ENCODE measurements around the gene GUCD1.

The GUCD1 gene

GRCh38 chr22:24529898-24530297 is 25.0 kb downstream of the GUCD1 start:
- Histone ChIP-seq H3K27ac (ENCODE audit: insufficient read depth, low read depth, low read length, poor library complexity, severe bottlenecking) (no peak overlapping the region), H3K27me3 (ENCODE audit: control insufficient read depth, insufficient read depth, low read length, poor library complexity, severe bottlenecking) (no peaks in the 10 kb centered on the region)

GRCh38 chr22:24526191-24526590 is 28.7 kb downstream of the GUCD1 start:
- Histone ChIP-seq H3K27ac (ENCODE audit: insufficient read depth, low read depth, low read length, poor library complexity, severe bottlenecking) (no peak overlapping the region), H3K4me1 (ENCODE audit: control insufficient read depth, insufficient read depth, low read length) (no peaks in the 10 kb centered on the region), H3K4me3 (ENCODE audit: insufficient read depth, low read depth, low read length) (no peak overlapping the region), H3K36me3 (ENCODE audit: control insufficient read depth, insufficient read depth, low read length) (no peaks in the 10 kb centered on the region), H3K27me3 (ENCODE audit: control insufficient read depth, insufficient read depth, low read length, poor library complexity, severe bottlenecking) (no peaks in the 10 kb centered on the region), H3K9me3 (ENCODE audit: control insufficient read depth, low read length) (no peaks in the 10 kb centered on the region)
- WGBS, 2 experiments = 90 to 98% methylated on average over 2 of the region's 2 CpGs

More at GRCh38 chr22:24529898-24530297, 25.0 kb downstream of the GUCD1 start:
- 85% methylated on average over 2 of the region's 2 CpGs; no CpG with 5 or more reads in 1 of the 2 experiments for WGBS, 2 experiments
- Histone ChIP-seq H3K4me3 (ENCODE audit: insufficient read depth, low read depth, low read length) (no peak overlapping the region), H3K36me3 (ENCODE audit: control insufficient read depth, insufficient read depth, low read length) (no peaks in the 10 kb centered on the region), H3K9me3 (ENCODE audit: control insufficient read depth, low read length) (no peaks in the 10 kb centered on the region), H3K4me1 (ENCODE audit: control insufficient read depth, insufficient read depth, low read length) (no peaks in the 10 kb centered on the region)

GRCh38 chr22:24525416-24526037 is 29.4 kb downstream of the GUCD1 start:
- no peaks in the 10 kb centered on the region for H3K9me3 ChIP-seq (ENCODE audit: control insufficient read depth, low read length)
- H3K27me3 ChIP-seq (ENCODE audit: control insufficient read depth, insufficient read depth, low read length, poor library complexity, severe bottlenecking) = no peaks in the 10 kb centered on the region
- 19 to 24% methylated on average over 12 of the region's 12 CpGs for WGBS, 2 experiments
- H3K36me3 ChIP-seq (ENCODE audit: control insufficient read depth, insufficient read depth, low read length) = no peaks in the 10 kb centered on the region
- no peak overlapping the region for H3K27ac ChIP-seq (ENCODE audit: insufficient read depth, low read depth, low read length, poor library complexity, severe bottlenecking)
- H3K4me3 ChIP-seq (ENCODE audit: insufficient read depth, low read depth, low read length) = no peak overlapping the region
- no peaks in the 10 kb centered on the region for H3K4me1 ChIP-seq (ENCODE audit: control insufficient read depth, insufficient read depth, low read length)

GRCh38 chr22:24523873-24524272 is 31.1 kb downstream of the GUCD1 start:
- WGBS, 2 experiments = 92 to 94% methylated on average over 2 of the region's 2 CpGs

GRCh38 chr22:24521791-24522245 is 33.1 kb downstream of the GUCD1 start:
- H3K4me3 ChIP-seq (ENCODE audit: insufficient read depth, low read depth, low read length) = no peak overlapping the region
- WGBS, 2 experiments = 31 to 35% methylated on average over 8 of the region's 8 CpGs
- H3K27me3 ChIP-seq (ENCODE audit: control insufficient read depth, insufficient read depth, low read length, poor library complexity, severe bottlenecking) = no peaks in the 10 kb centered on the region
- no peak overlapping the region for H3K27ac ChIP-seq (ENCODE audit: insufficient read depth, low read depth, low read length, poor library complexity, severe bottlenecking)
- no peaks in the 10 kb centered on the region for H3K4me1 ChIP-seq (ENCODE audit: control insufficient read depth, insufficient read depth, low read length)
- no peaks in the 10 kb centered on the region for H3K9me3 ChIP-seq (ENCODE audit: control insufficient read depth, low read length)
- H3K36me3 ChIP-seq (ENCODE audit: control insufficient read depth, insufficient read depth, low read length) = no peaks in the 10 kb centered on the region

More at GRCh38 chr22:24523873-24524272, 31.1 kb downstream of the GUCD1 start:
- H3K27ac ChIP-seq (ENCODE audit: insufficient read depth, low read depth, low read length, poor library complexity, severe bottlenecking) = no peak overlapping the region
- no peaks in the 10 kb centered on the region for H3K4me1 ChIP-seq (ENCODE audit: control insufficient read depth, insufficient read depth, low read length)
- H3K27me3 ChIP-seq (ENCODE audit: control insufficient read depth, insufficient read depth, low read length, poor library complexity, severe bottlenecking) = no peaks in the 10 kb centered on the region
- H3K9me3 ChIP-seq (ENCODE audit: control insufficient read depth, low read length) = no peaks in the 10 kb centered on the region
- H3K36me3 ChIP-seq (ENCODE audit: control insufficient read depth, insufficient read depth, low read length) = no peaks in the 10 kb centered on the region
- no peak overlapping the region for H3K4me3 ChIP-seq (ENCODE audit: insufficient read depth, low read depth, low read length)

- no peak overlapping the region for H3K27ac ChIP-seq (ENCODE audit: insufficient read depth, low read depth, low read length, poor library complexity, severe bottlenecking)
- no peaks in the 10 kb centered on the region for H3K9me3 ChIP-seq (ENCODE audit: control insufficient read depth, low read length)
- no peak overlapping the region for H3K4me3 ChIP-seq (ENCODE audit: insufficient read depth, low read depth, low read length)
- no peaks in the 10 kb centered on the region for H3K36me3 ChIP-seq (ENCODE audit: control insufficient read depth, insufficient read depth, low read length)
- no peaks in the 10 kb centered on the region for H3K4me1 ChIP-seq (ENCODE audit: control insufficient read depth, insufficient read depth, low read length)
- 86 to 95% methylated on average over 5 of the region's 5 CpGs for WGBS, 2 experiments
- H3K27me3 ChIP-seq (ENCODE audit: control insufficient read depth, insufficient read depth, low read length, poor library complexity, severe bottlenecking) = no peaks in the 10 kb centered on the region
These were observed 35.4 kb downstream of the GUCD1 start for GRCh38 chr22:24519496-24519895.

GRCh38 chr22:24518771-24519485 is 36.0 kb downstream of the GUCD1 start:
- Histone ChIP-seq H3K36me3 (ENCODE audit: control insufficient read depth, insufficient read depth, low read length) (no peaks in the 10 kb centered on the region), H3K4me1 (ENCODE audit: control insufficient read depth, insufficient read depth, low read length) (no peaks in the 10 kb centered on the region), H3K4me3 (ENCODE audit: insufficient read depth, low read depth, low read length) (no peak overlapping the region), H3K27ac (ENCODE audit: insufficient read depth, low read depth, low read length, poor library complexity, severe bottlenecking) (no peak overlapping the region), H3K9me3 (ENCODE audit: control insufficient read depth, low read length) (no peaks in the 10 kb centered on the region), H3K27me3 (ENCODE audit: control insufficient read depth, insufficient read depth, low read length, poor library complexity, severe bottlenecking) (no peaks in the 10 kb centered on the region)
- WGBS, 2 experiments = 92 to 94% methylated on average over 9 of the region's 9 CpGs

- no peaks in the 10 kb centered on the region for H3K36me3 ChIP-seq (ENCODE audit: control insufficient read depth, insufficient read depth, low read length)
- H3K4me3 ChIP-seq (ENCODE audit: insufficient read depth, low read depth, low read length) = no peak overlapping the region
- whole genome bisulfite sequencing, 2 experiments = 93 to 94% methylated on average over 3 of the region's 3 CpGs
- no peak overlapping the region for H3K27ac ChIP-seq (ENCODE audit: insufficient read depth, low read depth, low read length, poor library complexity, severe bottlenecking)
- H3K9me3 ChIP-seq (ENCODE audit: control insufficient read depth, low read length) = no peaks in the 10 kb centered on the region
- no peaks in the 10 kb centered on the region for H3K27me3 ChIP-seq (ENCODE audit: control insufficient read depth, insufficient read depth, low read length, poor library complexity, severe bottlenecking)
- H3K4me1 ChIP-seq (ENCODE audit: control insufficient read depth, insufficient read depth, low read length) = no peaks in the 10 kb centered on the region
These were observed 36.7 kb downstream of the GUCD1 start for GRCh38 chr22:24518228-24518627.

GRCh38 chr22:24517446-24517845 is 37.5 kb downstream of the GUCD1 start:
- Histone ChIP-seq H3K9me3 (ENCODE audit: control insufficient read depth, low read length) (no peaks in the 10 kb centered on the region), H3K36me3 (ENCODE audit: control insufficient read depth, insufficient read depth, low read length) (no peaks in the 10 kb centered on the region), H3K4me3 (ENCODE audit: insufficient read depth, low read depth, low read length) (no peak overlapping the region), H3K4me1 (ENCODE audit: control insufficient read depth, insufficient read depth, low read length) (no peaks in the 10 kb centered on the region), H3K27ac (ENCODE audit: insufficient read depth, low read depth, low read length, poor library complexity, severe bottlenecking) (no peak overlapping the region), H3K27me3 (ENCODE audit: control insufficient read depth, insufficient read depth, low read length, poor library complexity, severe bottlenecking) (no peaks in the 10 kb centered on the region)
- 95 to 96% methylated on average over 2 of the region's 2 CpGs for WGBS, 2 experiments

- WGBS, 2 experiments = 53 to 60% methylated on average over 3 of the region's 3 CpGs
- no peaks in the 10 kb centered on the region for H3K27me3 ChIP-seq (ENCODE audit: control insufficient read depth, insufficient read depth, low read length, poor library complexity, severe bottlenecking)
- no peak overlapping the region for H3K4me3 ChIP-seq (ENCODE audit: insufficient read depth, low read depth, low read length)
- H3K9me3 ChIP-seq (ENCODE audit: control insufficient read depth, low read length) = no peaks in the 10 kb centered on the region
- H3K4me1 ChIP-seq (ENCODE audit: control insufficient read depth, insufficient read depth, low read length) = no peaks in the 10 kb centered on the region
- no peaks in the 10 kb centered on the region for H3K36me3 ChIP-seq (ENCODE audit: control insufficient read depth, insufficient read depth, low read length)
- H3K27ac ChIP-seq (ENCODE audit: insufficient read depth, low read depth, low read length, poor library complexity, severe bottlenecking) = no peak overlapping the region
These were observed 38.6 kb downstream of the GUCD1 start for GRCh38 chr22:24516301-24516737.
